ENCODE measurements around the gene ZNF112. TPM values are rescaled to one million over a fixed set of nuclear protein-coding genes. Genes with fewer than 3 reads are reported as not detected.

Gene ZNF112
- polyA plus RNA-seq, 1 experiment: 1.9 TPM

DNA sequence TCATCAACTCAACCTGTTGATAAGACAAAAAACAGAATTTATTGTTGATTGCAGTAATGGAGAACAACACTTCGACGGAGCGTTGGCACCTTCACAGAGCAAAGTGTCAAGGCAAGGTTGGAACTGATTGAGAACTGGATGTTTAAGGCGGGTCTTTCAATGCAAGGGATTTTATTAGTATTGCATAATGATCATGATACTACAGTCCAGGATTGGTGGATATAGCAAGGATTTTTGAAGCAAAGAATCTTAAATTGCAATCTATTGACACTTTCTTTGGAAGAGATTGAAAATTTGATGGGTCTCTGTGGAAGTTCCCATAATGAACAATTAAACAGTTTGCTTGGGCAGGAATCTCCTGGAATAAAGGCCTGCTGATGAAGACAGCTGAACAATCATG lies 51.0 kb downstream of the ZNF112 start:
- Histone ChIP-seq H3K4me3 (ENCODE audit: low read depth, low read length) (no peak overlapping the region), H3K27me3 (ENCODE audit: control insufficient read depth, insufficient read depth, low read length) (no peaks in the 10 kb centered on the region), H3K36me3 (ENCODE audit: control insufficient read depth, insufficient read depth, low read length) (no peaks in the 10 kb centered on the region)
- ChIA-PET POLR2A (no interaction called here), CTCF (no interaction called here)
- TF ChIP-seq, protein P1, sequence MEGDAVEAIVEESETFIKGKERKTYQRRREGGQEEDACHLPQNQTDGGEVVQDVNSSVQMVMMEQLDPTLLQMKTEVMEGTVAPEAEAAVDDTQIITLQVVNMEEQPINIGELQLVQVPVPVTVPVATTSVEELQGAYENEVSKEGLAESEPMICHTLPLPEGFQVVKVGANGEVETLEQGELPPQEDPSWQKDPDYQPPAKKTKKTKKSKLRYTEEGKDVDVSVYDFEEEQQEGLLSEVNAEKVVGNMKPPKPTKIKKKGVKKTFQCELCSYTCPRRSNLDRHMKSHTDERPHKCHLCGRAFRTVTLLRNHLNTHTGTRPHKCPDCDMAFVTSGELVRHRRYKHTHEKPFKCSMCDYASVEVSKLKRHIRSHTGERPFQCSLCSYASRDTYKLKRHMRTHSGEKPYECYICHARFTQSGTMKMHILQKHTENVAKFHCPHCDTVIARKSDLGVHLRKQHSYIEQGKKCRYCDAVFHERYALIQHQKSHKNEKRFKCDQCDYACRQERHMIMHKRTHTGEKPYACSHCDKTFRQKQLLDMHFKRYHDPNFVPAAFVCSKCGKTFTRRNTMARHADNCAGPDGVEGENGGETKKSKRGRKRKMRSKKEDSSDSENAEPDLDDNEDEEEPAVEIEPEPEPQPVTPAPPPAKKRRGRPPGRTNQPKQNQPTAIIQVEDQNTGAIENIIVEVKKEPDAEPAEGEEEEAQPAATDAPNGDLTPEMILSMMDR (IDR thresholded peaks at IDR 0.05; ENCODE audit: insufficient read depth, low read depth, low read length): no peak
- DNase-seq (ENCODE audit: low read depth): no peak

DNA sequence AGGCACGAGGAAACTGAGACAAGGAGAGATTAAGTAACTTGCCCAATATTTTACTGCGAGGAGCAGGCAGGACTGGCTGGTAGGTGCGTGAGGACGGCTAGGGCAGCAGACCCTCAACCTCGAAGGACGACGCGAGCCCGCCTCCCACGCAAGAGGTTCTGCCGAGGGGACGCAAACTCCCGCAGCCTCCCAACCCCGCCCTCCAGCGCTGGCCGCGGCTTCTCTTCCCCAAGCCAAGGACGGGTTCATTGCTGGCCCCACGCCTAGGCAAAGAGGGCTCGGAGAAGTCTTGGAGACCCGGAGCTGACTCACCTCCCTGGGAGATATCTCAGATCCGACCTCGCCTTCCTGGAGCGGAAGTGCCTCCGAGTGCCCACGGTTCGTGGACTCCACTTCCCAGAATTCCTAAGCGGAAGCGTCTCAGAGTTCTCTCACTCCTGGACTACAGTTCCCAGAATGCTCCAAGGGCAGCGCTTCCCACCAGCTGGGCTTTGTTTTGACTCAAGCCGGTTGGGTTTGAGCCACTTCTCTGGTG lies 51.8 kb downstream of the ZNF112 start, which contains the start of gene ZNF235:
TSS of gene ZNF235 (minus strand) at position 367 of the 535 bp plus-strand sequence. CDS start 1,621 bp downstream, outside the sequence.
- DNase-seq (ENCODE audit: low read depth): peak; percentile 87
- POLR2A ChIA-PET: no interaction called here

DNA sequence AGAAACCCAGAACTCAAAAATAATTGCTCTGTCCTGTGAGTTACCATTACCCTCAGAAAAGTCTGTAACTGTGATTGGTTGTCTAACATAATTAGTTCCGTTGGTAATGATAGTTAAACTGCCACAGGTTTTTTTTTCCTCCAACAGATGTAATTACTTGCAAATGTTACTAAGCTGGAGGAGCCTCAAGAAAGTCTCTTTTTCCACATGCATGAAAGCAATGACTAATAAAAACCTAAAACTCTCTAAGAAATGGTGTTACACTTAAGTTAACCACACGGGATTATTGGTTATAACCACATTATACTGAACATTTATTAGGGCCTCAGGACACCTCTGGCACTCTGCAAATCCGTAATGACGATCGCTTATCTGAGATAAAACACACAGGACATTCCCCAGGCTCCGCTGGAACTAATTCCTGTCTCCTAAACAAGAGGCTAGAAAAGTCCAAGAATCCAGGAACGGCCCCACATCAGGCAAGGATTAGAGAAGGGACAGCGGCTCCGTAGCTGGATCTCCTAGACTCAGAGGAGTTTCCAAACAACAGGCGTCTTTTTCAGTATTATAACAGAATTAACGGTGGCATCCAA lies 52.4 kb downstream of the ZNF112 start:
- Histone ChIP-seq H3K27me3 (ENCODE audit: control insufficient read depth, insufficient read depth, low read length) (no peaks in the 10 kb centered on the region), H3K4me3 (ENCODE audit: low read depth, low read length) (peak overlapping the region; percentile 75), H3K36me3 (ENCODE audit: control insufficient read depth, insufficient read depth, low read length) (no peaks in the 10 kb centered on the region)
- CTCF ChIA-PET: interaction anchor here (1.1 kb wide), 1 partner anchor 76 kb away, joined by 3 read pairs; no protein-coding TSS in a partner anchor
- DNase-seq (ENCODE audit: low read depth): peak; percentile 24
- POLR2A ChIA-PET: no interaction called here
- TF ChIP-seq, protein P1 (IDR thresholded peaks at IDR 0.05; ENCODE audit: insufficient read depth, low read depth, low read length): no peak

More for the DNA sequence above, 51.8 kb downstream of the ZNF112 start, which contains the start of gene ZNF235:
- no peaks in the 10 kb centered on the region for H3K36me3 ChIP-seq (ENCODE audit: control insufficient read depth, insufficient read depth, low read length)
- no peaks in the 10 kb centered on the region for H3K27me3 ChIP-seq (ENCODE audit: control insufficient read depth, insufficient read depth, low read length)
- H3K4me3 ChIP-seq (ENCODE audit: low read depth, low read length): peak within 1 kb of the TSS; percentile 75
- CTCF ChIA-PET: no interaction called here
- TF ChIP-seq, protein P1 (IDR thresholded peaks at IDR 0.05; ENCODE audit: insufficient read depth, low read depth, low read length): no peak

DNA sequence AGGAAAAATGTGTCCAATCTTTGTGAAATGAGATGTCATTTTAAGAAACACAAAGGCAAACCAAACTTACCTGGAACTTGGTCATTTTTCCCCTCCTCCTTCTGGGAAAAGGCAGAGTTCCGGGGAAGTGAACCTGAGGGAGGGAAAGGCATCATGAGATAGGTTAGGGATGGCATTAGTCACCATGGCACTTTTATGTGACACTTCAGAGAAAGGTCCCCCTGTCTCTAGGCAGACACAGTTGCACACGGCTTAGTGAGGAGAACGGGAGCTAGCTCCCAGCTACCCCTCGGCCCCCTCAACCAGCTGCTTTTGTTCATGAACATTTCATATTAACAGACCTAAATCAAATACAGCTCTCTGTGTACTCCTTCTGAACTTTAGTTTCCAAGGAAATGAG lies 53.2 kb downstream of the ZNF112 start:
- Histone ChIP-seq H3K36me3 (ENCODE audit: control insufficient read depth, insufficient read depth, low read length) (no peaks in the 10 kb centered on the region; the same call in 1 of the 2 replicates), H3K4me3 (ENCODE audit: low read depth, low read length) (no peak overlapping the region), H3K27me3 (ENCODE audit: control insufficient read depth, insufficient read depth, low read length) (no peaks in the 10 kb centered on the region)
- POLR2A ChIA-PET: no interaction called here
- CTCF ChIA-PET: interaction anchor here (1.1 kb wide), 1 partner anchor 75 kb away, joined by 3 read pairs; no protein-coding TSS in a partner anchor
- TF ChIP-seq, protein P1 (IDR thresholded peaks at IDR 0.05; ENCODE audit: insufficient read depth, low read depth, low read length): no peak
- DNase-seq (ENCODE audit: low read depth): no peak

DNA sequence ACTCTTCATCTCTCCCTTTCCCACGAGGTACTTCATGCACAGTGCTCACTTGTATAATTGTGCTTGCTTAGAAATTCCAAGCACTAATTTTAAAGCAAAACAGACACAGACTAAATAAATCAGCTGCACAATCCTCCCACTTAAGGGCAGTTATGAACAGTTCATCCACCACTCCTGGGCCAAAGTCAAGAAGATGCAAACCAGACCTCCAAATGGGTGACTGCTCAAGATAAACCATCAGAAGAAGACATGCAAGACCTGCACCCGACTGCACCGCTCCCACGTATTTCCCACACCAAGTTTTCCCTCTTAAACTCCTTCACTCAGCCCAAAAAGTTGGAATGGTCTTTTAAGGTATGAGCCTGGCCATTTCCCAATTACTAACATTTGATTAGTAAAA lies 71.5 kb downstream of the ZNF112 start:
- TF ChIP-seq, protein P1 (IDR thresholded peaks at IDR 0.05; ENCODE audit: insufficient read depth, low read depth, low read length): no peak
- Histone ChIP-seq H3K36me3 (ENCODE audit: control insufficient read depth, insufficient read depth, low read length) (peaks cover 4% of the 10 kb centered on the region), H3K27me3 (ENCODE audit: control insufficient read depth, insufficient read depth, low read length) (no peaks in the 10 kb centered on the region), H3K4me3 (ENCODE audit: low read depth, low read length) (no peak overlapping the region)
- ChIA-PET POLR2A (no interaction called here), CTCF (no interaction called here)
- no peak for DNase-seq (ENCODE audit: low read depth)

Measured in BJ (cell line).